Chondrocyte (in vitro differentiated cells): ENCODE results near the gene SP100. TPM values are rescaled to one million over a fixed set of nuclear protein-coding genes. Genes with fewer than 3 reads are reported as not detected.

ENCODE experiments used
- DNase-seq: peaks from one replicate; pipeline ENCODE4 v3.0.0; 2021; ENCODE audit warnings: mixed read lengths, low spot score
- H3K27ac Mint-ChIP-seq: one replicate; pipeline ENCODE4 v1.8.0; 2021; ENCODE audit warnings: mild to moderate bottlenecking, moderate library complexity, mixed read lengths; ENCODE audit not compliant: unreplicated experiment
- H3K27me3 Mint-ChIP-seq: 2 replicates; pipeline ENCODE4 v1.8.0; 2021; ENCODE audit warnings: low read depth, mixed read lengths
- H3K36me3 Mint-ChIP-seq: 2 replicates; pipeline ENCODE4 v1.8.0; 2021; ENCODE audit warnings: low read depth, mixed read lengths
- H3K4me1 Mint-ChIP-seq: 2 replicates; pipeline ENCODE4 v1.8.0; 2021; ENCODE audit warnings: low read depth, mild to moderate bottlenecking, mixed read lengths
- H3K4me3 Mint-ChIP-seq: one replicate; pipeline ENCODE4 v1.8.0; 2021; ENCODE audit warnings: mild to moderate bottlenecking, moderate library complexity, mixed read lengths; ENCODE audit not compliant: unreplicated experiment
- H3K9me3 Mint-ChIP-seq: 2 replicates; pipeline ENCODE4 v1.8.0; 2021; ENCODE audit warnings: low read depth, mixed read lengths
- total RNA-seq: library from RNA; stranded (reverse); gene quantifications from 3 replicates; pipeline ENCODE4 v1.2.1, GENCODE V29; 2021
- TF ChIP-seq, protein P1 (sequence below): fragments of 200-600 bp; sonication (generic); IDR thresholded peaks from 2 replicates; pipeline ENCODE4 v1.5.0; 2021; ENCODE audit warnings: antibody characterized with exemption, mild to moderate bottlenecking, moderate library complexity

Gene SP100
- total RNA-seq, 1 donor from 2014 or later = 57.6 TPM

DNA sequence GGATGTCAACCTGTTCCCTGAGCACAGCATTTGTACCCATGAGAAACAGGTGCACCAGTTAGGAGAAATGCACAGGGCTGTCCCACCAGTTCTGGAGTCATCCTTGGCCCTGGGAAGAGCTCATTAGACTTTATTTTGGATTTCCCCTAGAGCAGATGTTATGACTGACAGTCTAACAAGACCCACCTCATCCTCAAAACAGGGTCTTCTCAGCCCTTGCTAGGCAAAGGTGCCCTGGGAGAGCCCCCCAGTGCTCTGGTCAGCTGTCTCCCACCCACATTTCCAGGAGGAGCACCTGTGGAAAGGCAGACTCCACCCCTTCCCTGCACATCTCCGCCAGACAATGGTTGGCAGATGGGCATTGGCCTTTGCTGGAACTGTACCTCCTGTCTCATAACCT, 5.7 kb upstream of the SP100 start:
- Mint-ChIP-seq H3K4me1 (peaks cover 26% of the 10 kb centered on the region), H3K9me3 (no peaks in the 10 kb centered on the region), H3K27me3 (no peaks in the 10 kb centered on the region), H3K4me3 (no peak overlapping the region), H3K36me3 (peaks cover 6% of the 10 kb centered on the region), H3K27ac (no peak overlapping the region)
- DNase-seq = no peak
- TF ChIP-seq, protein P1, sequence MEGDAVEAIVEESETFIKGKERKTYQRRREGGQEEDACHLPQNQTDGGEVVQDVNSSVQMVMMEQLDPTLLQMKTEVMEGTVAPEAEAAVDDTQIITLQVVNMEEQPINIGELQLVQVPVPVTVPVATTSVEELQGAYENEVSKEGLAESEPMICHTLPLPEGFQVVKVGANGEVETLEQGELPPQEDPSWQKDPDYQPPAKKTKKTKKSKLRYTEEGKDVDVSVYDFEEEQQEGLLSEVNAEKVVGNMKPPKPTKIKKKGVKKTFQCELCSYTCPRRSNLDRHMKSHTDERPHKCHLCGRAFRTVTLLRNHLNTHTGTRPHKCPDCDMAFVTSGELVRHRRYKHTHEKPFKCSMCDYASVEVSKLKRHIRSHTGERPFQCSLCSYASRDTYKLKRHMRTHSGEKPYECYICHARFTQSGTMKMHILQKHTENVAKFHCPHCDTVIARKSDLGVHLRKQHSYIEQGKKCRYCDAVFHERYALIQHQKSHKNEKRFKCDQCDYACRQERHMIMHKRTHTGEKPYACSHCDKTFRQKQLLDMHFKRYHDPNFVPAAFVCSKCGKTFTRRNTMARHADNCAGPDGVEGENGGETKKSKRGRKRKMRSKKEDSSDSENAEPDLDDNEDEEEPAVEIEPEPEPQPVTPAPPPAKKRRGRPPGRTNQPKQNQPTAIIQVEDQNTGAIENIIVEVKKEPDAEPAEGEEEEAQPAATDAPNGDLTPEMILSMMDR = no peak

DNA sequence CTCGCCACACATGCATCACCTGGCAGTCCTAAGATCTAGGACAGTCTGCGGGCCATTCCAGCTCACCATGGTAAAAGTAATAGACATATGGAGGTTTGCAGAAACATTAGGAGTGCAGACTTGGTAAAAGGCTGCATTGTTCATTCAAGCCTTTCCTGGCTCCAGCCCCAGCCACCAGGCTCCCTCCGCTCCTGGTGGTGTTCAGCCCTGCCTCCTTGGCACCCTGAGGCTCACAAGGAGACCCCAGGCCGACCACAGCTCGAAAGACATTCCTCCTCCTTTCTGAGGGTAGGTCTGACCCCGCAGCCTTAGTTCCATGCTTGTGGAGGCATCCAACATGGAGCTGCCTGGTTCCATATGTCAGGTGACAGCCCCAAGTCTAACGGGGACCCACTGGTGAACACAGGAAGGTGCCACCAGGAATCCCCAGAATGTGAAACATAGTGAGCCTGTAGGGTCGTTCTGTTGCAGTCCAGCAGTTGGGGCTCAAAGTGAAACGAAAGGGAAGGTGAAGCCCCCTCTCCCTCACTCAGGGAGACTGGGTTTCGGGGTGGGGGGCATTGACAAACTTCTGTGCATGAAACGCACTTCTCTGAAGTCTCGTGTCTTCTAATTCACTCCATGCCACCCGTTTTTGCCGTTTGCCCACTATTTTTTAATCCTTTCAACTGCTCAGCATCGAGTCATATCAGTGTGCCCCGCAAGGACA, 5.0 kb upstream of the SP100 start:
- TF ChIP-seq, protein P1 = no peak
- peaks cover 4% of the 10 kb centered on the region for H3K36me3 Mint-ChIP-seq
- H3K27me3 Mint-ChIP-seq = no peaks in the 10 kb centered on the region
- H3K27ac Mint-ChIP-seq = peak overlapping the region; percentile 95
- H3K4me3 Mint-ChIP-seq = peak overlapping the region; percentile 88
- peaks cover 33% of the 10 kb centered on the region for H3K4me1 Mint-ChIP-seq
- no peak for DNase-seq
- H3K9me3 Mint-ChIP-seq = no peaks in the 10 kb centered on the region

DNA sequence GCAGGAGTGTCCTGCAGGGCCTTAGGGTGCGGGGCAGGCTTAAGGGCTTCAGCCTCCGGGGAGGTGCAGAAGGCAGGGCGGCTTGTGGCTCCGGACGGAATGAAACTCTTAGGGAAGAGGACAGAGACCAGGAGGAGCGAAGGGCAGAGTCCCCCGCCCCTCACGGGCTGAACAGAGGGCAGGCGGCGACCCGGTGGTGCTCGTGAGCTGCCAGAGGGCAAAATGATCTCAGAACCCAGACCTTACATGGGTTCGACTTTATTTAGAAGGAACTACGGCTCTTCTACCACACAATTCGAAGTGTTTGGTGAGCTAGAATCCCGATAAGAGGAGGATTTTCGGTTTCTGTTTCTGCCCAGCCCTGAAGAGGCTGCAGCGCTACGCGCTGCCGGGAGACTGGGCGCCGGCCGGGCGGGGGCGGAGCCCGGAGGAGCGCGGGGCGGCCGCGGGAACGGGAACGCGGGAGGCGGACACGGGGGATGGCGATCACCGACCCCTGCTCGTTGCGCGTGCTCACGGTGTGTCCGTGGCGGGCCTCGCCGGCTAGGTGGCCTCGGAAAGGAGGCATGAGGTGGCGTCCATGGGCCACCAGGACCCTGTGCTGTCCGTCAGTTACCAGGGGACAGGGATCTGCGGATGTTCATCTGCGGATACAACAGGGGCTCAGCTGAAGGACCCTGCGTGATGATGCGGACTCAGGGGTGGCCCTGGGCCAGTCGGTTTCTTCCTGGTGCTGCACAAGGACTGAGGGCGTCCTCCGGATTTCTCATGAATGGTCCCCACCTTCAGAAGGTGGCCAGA, 4.2 kb upstream of the SP100 start:
- Mint-ChIP-seq H3K36me3 (peaks cover 2% of the 10 kb centered on the region), H3K27ac (peak overlapping the region; percentile 95), H3K4me1 (peaks cover 40% of the 10 kb centered on the region), H3K27me3 (no peaks in the 10 kb centered on the region), H3K4me3 (peak overlapping the region; percentile 88), H3K9me3 (no peaks in the 10 kb centered on the region)
- DNase-seq = no peak
- TF ChIP-seq, protein P1 = peak; percentile 34

DNA sequence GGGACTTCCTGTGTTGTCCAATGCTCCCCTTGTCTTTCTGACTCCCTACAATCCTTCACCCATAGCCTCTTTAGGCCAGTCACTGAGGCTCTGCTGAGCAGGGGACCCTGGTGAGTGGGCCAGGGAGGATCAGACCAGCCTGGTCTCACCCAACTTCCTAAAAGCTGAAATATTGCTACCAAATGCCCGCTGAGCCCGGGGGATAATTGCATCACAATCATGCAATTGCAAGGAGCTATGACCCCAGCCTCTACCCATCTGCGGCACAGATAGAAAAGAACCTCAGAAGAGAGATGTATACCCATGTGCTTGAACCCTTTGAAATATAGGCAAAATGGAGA, 3.7 kb upstream of the SP100 start:
- TF ChIP-seq, protein P1 = no peak
- peak overlapping the region; percentile 77 for H3K27ac Mint-ChIP-seq
- no peaks in the 10 kb centered on the region for H3K9me3 Mint-ChIP-seq
- no peaks in the 10 kb centered on the region for H3K27me3 Mint-ChIP-seq
- no peak for DNase-seq
- H3K36me3 Mint-ChIP-seq = no peaks in the 10 kb centered on the region
- H3K4me1 Mint-ChIP-seq = peaks cover 41% of the 10 kb centered on the region
- H3K4me3 Mint-ChIP-seq = peak overlapping the region; percentile 88

DNA sequence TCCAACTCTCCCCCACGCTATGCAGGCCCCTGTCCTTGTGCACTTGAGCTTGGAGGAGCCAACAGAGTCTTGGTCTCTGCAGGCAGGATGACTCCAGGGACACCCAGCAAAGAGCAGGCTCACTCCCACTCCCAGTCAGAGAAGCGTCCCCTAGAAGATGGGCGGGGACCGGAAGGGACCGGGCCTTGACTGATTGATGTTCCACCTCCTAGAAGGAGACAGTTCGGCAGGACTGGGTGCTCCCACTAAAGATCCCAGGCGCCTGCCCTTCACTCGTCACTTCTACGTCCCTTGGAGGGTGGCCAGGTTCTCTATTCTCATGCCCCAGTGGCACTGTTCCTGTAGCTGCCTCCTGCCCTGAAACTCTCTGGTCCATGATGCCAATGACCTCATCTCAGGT, 3.2 kb upstream of the SP100 start:
- TF ChIP-seq, protein P1 = no peak
- H3K4me1 Mint-ChIP-seq = peaks cover 46% of the 10 kb centered on the region
- DNase-seq = no peak
- no peaks in the 10 kb centered on the region for H3K9me3 Mint-ChIP-seq
- H3K36me3 Mint-ChIP-seq = no peaks in the 10 kb centered on the region
- H3K27ac Mint-ChIP-seq = peak overlapping the region; percentile 8
- no peaks in the 10 kb centered on the region for H3K27me3 Mint-ChIP-seq
- H3K4me3 Mint-ChIP-seq = no peak overlapping the region
